Measurements from ENCODE around the gene PPM1K.
A peak's percentile ranks its signal among the peaks of the same experiment; 100 is the strongest.

Gene PPM1K

DNA sequence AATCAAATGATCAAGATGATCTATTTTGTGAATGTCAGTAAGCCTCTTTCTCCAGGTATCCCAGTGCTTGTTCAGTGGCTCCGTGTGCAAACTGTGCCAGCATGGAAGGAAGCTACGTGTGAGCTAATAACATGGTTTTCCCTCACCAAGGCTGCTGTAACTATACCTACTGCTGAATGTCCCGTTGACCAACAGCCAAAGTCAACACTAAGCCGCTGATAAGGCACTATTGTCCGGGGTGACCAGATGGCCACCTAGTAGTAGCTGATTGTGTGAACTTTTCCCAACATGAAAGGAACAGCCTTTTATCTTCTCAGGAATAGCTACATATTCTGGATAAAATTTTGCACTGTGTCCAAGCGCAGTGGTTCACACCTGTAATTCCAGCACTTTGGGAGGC lies 68.0 kb downstream of the PPM1K start:
- DNase-seq = no peak

DNA sequence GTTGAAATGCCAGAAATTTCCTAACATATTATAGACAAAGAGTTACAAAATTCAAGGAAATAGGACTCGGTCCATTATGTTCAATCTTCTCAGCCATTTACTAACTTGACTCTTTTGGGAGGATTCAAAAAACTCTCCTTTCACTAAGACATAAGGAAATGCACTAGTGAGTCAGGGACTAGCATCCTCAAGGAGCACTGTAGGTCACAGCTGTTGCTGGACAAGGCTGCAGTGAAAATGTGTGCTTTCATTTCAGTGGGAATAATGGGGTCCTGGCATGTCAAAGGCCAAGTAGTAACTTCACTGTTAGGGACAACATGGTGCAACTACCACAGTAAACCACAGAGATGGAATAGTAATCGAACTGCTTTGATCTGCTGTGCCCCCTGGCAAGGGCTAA lies 69.0 kb downstream of the PPM1K start:
- DNase-seq = no peak

DNA sequence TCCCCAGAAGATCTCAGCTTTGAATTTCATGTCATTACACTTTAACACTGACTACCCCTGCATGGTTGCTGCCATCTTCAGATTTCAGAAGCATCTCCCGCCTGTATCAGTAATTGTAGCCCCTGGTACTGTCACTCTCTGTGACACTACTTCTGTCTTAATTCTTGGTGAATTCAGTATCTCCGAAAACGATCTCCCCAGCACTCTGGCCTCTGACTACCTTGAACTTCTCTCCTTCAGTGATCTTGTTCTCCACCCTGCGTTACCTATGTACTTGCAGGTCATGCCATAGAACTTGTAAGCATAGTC lies 72.2 kb downstream of the PPM1K start:
- no peak for DNase-seq

DNA sequence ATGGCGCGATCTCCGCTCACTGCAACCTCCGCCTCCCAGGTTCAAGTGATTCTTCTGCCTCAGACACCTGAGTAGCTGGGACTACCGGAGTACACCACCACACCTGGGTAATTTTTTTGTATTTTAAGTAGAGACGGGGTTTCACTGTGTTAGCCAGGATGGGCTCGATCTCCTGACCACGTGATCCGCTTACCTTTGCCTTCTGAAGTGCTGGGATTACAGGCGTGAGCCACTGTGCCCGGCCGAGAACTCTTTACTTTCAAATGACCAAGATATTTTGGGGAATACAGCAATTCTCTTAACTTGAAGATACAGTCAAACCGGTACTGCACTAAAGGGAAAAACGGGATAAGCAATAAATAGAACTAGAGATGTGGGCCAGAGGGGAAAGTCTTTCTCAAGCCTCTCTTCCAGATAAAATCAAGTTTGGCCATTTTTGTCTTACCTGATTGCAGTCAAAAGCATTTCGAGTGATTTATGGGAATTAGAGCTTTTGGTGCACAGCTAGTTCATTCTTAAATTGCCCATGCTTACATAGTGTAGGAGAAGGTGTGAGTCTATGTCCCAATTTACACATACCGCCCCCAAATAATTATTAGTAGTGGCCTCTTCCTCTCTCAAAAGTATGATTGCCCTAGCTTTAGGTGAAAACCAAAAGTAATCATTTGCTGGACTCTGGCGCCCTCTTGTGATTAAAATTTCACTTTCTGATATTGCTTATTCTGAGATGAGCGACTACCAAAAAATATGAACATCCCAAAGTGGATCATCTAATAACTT lies 72.7 kb downstream of the PPM1K start:
- peak; percentile 86 for DNase-seq

DNA sequence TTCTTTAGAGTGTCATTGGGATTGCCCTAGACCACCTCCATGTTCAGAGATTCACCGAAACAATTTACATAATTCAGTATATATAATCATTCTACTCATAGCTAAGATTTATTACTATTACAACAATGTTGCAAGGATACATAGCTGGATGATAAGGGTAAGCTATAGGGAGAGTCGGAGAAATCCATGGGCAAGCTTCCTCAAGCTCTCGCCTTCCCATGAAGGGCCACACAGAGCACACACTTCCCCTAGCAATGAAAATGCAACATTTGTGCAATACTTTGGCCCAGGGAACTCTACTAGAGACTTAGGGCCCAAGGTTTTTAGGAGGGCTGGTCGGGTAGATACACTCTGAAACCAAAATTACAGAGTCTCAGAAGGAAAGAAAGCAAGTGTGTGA lies 76.2 kb downstream of the PPM1K start:
- DNase-seq = no peak

Data from midbrain (tissue), 1 donor.